ENCODE results near the gene ARX.
A peak's percentile ranks its signal among the peaks of the same experiment; 100 is the strongest.

ARX gene

DNA sequence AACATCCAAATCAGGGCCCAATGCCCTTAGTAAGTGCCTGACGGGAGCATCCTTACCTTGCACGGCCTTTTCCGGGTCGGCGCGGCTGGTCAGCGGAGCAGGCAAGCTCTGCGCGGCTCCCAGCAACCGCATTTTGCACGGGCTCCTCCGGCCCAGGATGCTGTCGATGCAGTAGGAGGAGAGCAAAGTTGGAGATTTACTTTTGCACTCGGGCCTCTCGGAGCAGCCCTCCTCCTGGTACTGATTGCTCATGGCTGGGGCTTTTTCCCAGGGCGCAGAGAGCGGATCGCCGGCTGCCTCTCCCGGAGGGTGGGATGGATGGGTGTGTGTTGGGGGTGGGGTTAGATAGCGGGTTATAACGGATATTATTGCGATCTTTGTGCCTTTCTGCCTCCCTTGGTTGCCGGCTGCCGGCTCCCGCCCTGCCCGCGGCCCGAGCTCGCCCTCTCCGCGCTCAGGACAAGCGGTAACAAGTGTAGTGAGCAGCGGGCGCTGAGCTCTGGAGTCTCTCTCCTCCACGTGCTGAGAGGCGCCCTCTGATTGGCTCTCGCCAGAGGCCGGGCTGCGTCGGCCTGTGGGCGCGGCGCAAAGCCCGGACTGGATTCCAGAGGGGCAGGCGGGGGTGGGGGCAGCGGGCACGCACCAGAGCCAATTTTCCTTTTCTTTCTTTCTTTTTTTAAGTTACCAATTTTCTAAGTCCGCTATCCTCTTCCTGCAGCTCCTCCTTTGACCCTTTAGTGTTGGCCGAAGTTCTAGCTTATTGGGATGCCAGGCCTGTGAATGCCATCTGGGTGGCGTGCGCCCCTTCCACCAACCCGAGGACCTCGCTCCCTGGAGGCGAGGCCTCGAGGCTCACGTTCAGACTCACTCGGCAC lies at the start of gene ARX:
ARX (minus strand) TSS at position 480 of the 875 bp plus-strand sequence; CDS start at position 252, 228 bp downstream.
- peak; percentile 48 for DNase-seq (ENCODE audit: low read depth)

DNA sequence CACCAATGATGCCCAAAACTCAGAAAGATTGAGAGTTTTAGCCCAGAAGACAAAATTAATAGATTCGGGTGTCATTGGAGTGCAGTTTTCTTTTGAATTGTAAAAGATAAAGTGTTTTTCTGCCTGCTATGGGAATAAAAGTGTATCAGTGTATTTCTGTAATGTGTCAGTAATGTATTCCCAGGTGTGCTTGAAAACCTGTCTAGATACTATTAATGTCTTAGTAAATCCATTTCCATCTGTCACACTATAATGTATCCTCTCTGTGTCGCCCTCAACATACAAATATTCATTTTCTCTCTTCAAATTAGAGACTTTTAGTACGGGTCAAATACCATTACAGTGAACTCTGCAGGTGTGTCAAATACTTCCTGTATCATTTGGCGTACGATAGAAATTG lies 43.5 kb upstream of the ARX start:
- DNase-seq (ENCODE audit: low read depth): no peak

DNA sequence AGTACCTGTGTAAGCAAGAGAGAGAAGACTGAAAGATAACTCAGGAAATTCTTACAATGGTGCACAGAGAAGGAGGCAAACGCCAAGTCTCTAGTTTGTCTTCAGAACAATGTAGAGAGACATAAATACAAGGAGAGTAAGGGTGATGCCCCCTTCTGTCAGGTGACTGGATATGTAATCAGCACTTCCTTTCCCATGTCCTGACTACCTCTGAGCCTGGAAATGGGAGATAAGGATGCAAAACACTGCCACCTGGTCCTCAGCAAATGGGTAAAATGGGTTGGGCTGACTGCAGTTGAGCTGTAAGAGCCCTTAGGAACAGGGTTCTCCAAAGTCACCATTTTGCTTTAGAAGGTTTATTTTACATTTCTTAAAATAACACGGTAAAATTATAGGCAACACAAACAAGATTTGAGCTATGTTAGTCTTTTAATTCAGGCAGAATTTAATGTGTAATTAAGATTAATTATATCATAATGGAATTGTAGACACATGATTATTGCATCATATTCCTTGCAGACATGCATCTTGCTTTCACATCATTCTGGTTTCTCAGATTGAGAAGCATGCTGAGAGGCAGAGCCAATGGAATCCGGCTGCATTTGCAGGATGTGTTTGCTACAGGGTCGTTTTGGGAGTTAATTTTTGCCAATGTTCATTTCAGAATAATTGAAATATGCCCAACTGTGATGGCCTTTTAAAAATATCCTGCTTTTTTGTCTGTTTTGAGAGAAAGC lies 37.2 kb upstream of the ARX start:
- no peak for DNase-seq (ENCODE audit: low read depth)

DNA sequence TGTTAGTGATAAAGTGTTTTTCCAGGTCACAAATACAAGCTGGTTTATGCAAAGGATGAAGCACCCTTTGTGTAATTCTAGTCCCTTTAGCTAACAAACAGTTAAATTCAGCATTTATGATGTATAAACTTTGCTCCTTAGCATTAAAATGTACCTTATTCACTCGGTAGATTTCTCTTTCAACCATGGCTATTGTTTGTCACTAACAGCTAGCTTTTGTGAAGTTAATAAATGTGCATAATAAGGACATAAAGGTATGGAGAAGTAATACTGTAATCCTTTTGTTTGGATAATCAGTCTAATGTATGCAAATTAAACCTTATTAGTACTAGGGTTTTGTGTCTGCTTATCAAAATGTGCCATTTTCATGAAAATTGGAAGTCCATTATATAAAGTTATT lies 34.2 kb upstream of the ARX start:
- no peak for DNase-seq (ENCODE audit: low read depth)

DNA sequence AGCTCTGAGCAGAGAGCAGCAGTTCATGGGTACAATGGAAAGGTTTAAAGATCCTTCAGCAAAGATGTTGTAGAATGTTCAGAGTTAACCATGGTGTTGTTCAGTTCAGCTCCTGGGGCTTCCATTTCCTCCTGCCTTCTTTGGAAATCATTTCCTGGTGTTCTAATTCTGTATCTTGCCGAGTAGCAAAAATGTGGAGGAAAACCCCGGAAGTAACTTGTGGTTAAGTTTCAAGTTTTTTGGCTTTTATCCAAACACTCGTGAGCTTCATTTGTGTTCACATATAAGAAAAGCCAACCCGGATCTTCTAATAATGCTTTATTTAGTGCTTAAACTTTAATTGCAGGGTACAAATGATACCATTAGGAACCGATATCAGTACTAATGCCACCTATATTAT lies 33.6 kb upstream of the ARX start:
- DNase-seq (ENCODE audit: low read depth): peak; percentile 45

DNA sequence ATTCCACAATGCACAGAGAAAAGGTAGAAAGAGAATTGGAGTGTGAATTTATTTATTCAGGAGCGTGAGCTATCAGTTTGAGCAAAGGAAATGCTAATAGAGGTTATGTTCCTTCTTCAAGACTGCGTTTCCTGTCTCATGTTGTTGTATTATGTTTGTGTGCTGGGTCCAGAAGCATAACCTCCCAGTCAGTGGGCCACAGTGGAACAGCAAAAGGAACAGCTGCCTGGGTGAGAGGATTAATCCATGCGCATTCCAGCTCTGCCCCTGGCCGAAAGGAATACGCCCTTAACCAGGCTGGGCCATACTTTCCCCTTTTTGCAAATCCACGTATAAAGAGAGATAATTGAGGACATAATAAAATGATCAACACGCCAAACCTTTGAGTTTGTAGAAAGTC lies 32.4 kb upstream of the ARX start:
- DNase-seq (ENCODE audit: low read depth): no peak

- DNase-seq (ENCODE audit: low read depth): no peak
These were observed 27.4 kb upstream of the ARX start for GRCh38 chrX:25043192-25043591.

GRCh38 chrX:25039036-25039435 lies 23.3 kb upstream of the ARX start:
- DNase-seq (ENCODE audit: low read depth): no peak

- peak; percentile 35 for DNase-seq (ENCODE audit: low read depth)
These were observed 19.1 kb upstream of the ARX start for GRCh38 chrX:25034889-25035288.

- no peak for DNase-seq (ENCODE audit: low read depth)
These were observed 13.6 kb upstream of the ARX start for GRCh38 chrX:25029288-25029825.

DNA sequence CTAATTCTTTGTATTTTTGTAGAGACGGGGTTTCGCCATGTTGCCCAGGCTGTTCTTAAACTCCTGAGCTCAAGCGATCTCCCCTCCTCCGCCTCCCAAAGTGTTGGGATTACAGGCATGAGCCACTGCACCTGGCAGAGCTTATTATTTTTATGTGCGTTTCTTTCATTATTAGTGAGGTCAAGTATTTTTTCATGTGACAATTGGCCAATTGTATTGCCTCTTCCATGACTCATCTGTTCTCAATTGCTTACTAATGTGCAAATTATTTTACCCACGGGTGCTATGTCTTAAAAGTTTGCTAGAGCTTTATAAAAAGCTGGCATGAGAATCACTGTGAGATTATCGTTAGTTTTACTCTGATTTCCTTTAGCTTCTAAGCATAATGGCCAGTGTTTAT lies 13.0 kb upstream of the ARX start:
- DNase-seq (ENCODE audit: low read depth): peak; percentile 66

- no peak for DNase-seq (ENCODE audit: low read depth)
These were observed 10.8 kb upstream of the ARX start for GRCh38 chrX:25026576-25026975.

- DNase-seq (ENCODE audit: low read depth): no peak
These were observed 9.8 kb upstream of the ARX start for GRCh38 chrX:25025615-25026014.

GRCh38 chrX:25023908-25024307 lies 8.1 kb upstream of the ARX start:
- no peak for DNase-seq (ENCODE audit: low read depth)

DNA sequence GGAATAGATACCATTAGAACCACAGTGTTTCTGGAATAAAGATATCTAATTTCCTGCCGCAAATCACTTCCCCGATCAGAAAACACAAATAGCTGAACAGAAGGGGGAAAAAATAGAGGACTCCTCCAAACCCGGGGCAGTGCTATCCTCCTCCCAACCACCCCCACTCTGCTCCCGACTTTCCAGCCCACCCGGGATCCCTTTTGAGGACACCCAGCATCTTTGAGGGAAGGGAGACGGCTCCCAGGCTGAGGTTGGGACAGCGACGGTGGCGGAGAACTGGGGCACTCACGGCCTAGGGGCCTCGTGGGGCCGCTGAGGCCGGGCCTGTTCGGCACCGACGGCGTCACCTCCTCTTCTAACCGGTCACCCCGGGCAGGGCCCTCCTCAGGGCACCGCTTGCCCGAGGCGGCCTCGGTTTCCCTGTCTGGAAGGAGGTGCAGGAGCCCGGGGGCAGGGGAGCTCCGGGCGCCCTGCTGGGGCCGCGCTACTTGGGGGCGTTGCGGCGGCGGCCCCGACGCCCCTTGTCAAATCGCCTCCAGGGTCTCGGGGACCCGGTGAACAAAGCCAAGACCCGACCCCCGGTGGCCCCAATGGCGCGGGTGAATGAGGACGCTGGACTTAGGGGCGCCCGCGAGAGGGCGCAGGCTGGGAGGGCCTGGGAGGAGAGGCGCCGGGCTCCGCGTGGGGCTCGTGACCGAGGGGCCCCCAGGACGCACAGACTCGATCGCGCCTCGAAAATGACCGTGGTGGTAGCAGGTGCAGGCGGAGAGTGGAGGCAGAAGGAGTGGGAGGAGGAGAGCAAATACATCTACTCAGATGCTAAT lies 6.9 kb upstream of the ARX start:
- DNase-seq (ENCODE audit: low read depth): no peak

DNA sequence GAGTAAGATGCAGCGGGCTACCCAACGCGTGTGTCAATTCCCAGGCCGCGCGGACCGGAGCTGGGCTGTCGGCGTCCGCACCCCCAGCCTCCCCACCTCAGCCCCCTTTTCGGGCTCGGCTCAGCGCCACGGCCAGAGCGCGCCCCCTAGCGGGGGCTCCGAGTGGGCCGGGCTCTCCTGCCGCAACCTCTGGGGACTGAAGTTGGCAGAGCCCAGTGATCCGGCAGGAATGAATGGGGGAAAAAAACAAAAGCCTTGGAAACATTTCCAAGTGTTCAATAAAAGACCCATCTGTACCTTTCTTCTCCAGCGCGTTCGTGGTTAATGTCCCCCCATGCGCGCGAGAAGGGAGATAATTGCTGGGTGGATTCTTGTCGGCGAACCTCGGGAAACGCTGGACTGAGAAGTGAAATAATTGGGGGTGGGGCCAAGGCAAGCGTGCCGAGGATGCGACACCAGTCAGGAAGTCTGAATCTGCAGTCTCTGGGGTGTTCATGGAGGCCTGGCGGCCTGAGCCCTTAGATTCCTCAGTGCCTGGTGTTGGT lies 5.2 kb upstream of the ARX start:
- no peak for DNase-seq (ENCODE audit: low read depth)

DNA sequence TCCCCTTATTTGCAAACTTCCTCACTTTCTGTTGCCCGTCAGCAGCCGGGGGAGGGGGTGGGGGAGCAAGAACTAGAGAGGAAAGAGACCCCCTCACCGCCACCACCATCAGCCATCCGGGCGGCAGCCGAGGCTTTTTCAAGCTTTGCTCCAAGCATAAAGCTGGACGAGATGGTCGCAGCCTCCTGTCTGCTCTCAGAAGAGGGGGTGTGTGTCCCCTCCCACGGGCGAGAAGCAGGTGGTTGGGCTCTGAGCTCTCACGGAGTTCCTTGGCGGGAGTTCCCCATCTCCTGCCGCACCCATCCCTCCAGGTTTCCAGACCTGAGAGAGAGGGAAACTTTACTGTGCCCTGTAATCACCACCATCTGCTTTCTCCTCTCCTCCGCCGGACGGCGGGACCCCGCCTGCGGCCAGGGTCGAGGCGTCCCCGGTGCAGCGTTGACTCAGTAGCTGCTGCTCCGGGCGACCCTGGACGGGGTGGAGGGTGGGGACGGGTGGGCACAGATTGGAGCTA lies 4.7 kb upstream of the ARX start:
- no peak for DNase-seq (ENCODE audit: low read depth)

- DNase-seq (ENCODE audit: low read depth): no peak
These were observed 4.1 kb upstream of the ARX start for GRCh38 chrX:25019707-25020390.

GRCh38 chrX:25018682-25019081 lies 2.9 kb upstream of the ARX start:
- DNase-seq (ENCODE audit: low read depth): no peak

GRCh38 chrX:25017667-25018247 lies 2.0 kb upstream of the ARX start:
- no peak for DNase-seq (ENCODE audit: low read depth)
